Inferior parietal cortex (tissue), 1 donor: ENCODE measurements around the gene PLP1.
"Not testable (repeated sequence)": the region's sequence is repeated elsewhere in the genome, so short reads cannot be mapped to it uniquely, and the experiment has no call there.

Experiments
- DNase-seq: peaks from one replicate; pipeline ENCODE4 v3.0.0-alpha.2; 2016; ENCODE audit errors: extremely low spot score

PLP1 gene

DNA sequence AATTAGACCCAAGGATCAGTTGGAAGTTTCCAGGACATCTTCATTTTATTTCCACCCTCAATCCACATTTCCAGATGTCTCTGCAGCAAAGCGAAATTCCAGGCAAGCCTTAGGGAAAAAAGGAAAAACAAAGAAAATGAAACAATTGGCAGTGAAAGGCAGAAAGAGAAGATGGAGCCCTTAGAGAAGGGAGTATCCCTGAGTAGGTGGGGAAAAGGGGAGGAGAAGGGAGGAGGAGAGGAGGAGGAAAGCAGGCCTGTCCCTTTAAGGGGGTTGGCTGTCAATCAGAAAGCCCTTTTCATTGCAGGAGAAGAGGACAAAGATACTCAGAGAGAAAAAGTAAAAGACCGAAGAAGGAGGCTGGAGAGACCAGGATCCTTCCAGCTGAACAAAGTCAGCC lies at the start of gene PLP1:
TSS of gene PLP1 (plus strand) at position 295 of the 400 bp plus-strand sequence. CDS start 156 bp downstream, outside the sequence.
- peak; percentile 51 for DNase-seq

GRCh38 chrX:103727115-103727514 lies 49.5 kb upstream of the PLP1 start:
- no peak for DNase-seq

- DNase-seq = no peak
These were observed 47.6 kb upstream of the PLP1 start for GRCh38 chrX:103729015-103729414.

GRCh38 chrX:103730147-103730795 lies 46.4 kb upstream of the PLP1 start:
- DNase-seq = no peak

DNA sequence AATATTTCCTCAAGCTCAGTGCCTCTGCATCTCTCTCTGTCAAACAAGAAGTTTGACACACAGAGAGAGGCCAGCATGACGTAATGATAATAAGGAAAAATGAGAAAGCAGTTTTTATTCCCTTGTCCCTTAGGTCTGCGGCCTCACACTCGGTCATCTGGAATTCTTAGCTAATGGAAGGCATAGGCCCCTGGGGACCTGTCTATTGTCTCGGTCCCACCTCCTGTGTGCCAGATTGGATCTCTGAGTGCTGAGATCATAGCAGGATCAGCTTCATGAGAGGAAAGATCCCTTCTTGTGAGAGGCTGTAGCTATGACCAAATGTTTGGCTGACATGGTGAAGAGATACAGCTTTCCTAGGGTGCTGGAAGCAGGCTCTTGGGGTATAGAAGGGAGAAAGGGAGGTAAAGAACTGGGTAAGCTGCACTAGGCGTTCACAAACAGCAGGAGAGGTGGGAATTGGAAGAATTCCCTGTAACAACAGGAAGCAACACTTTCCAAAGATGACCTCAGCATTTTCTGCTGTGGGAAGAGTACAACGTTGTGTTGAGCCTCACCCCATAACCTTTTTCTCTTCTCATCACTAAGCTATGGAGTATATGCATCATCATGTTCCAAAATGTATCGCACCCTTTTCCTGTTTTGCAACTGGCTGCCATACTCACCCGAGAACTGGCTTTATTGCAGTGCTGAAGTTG lies 45.7 kb upstream of the PLP1 start:
- no peak for DNase-seq

DNA sequence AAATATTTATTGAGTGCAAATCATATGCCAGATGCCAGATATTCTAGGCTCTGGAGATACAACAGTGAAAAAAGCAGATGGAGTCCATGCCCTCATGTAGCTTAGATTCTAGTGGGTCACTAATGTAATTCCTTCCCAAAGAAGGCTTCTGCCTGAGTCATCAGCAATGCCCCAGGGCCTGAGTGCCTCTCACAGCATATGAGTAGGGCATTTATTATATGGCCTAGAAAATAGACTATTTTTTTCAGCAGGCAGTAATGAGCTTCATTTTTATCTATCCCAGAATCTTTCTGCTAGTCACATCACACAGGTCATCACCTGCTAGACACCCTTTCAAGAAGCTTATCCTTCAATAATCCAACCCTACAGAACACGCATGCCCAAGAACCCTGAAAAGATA lies 43.6 kb upstream of the PLP1 start:
- no peak for DNase-seq

DNA sequence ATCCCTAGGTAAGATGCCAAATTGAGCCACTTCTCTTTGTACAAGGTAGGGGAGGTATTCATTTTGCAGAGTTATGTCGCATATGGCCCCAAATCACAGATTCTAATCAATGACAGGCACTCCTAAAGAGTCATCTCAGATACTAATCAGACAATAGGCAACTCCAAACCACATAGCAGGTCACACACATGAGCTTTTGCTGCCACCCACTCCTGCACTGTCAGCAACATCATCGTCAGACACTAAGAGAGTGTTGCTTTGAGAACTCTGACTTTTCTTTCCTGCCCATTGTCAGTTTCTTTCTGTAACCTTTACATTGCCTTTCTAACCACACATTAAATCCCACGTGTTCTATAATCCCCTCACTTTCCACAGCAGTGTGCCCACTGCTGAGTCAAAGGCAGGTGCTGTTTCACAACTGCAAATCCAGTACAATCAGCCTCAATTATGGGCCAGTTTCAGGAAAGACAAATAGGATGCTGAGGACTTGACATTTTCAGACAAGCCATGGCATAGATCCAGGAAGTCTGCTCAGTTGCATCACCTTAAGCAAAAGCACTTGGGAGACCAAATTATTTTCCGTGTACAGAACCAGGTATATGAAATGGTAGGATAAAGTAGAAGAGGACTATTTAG lies 42.4 kb upstream of the PLP1 start:
- no peak for DNase-seq

DNA sequence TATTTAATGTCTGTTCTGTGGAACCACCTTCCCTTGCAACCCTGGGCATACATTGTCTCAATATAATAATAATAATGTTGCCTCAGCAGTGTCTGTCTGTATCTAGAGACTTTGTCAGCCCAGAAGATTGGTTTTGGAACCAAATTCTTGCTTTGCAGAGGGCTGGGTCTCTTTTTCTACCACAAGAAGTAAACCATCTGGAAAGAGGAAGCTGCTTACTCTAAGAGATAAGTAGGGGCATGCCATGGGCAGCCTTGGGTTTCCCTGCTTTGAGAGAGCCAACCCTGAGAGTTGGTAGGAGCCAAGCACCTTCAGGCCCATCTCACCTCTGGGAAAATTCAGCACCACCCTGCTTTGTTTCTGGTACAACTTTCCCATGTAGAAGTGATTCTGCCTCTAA lies 38.9 kb upstream of the PLP1 start:
- no peak for DNase-seq

GRCh38 chrX:103739421-103739820 lies 37.2 kb upstream of the PLP1 start:
- no peak for DNase-seq

- no peak for DNase-seq
These were observed 34.8 kb upstream of the PLP1 start for GRCh38 chrX:103741879-103742278.

GRCh38 chrX:103742339-103742738 lies 34.3 kb upstream of the PLP1 start:
- DNase-seq = no peak

DNA sequence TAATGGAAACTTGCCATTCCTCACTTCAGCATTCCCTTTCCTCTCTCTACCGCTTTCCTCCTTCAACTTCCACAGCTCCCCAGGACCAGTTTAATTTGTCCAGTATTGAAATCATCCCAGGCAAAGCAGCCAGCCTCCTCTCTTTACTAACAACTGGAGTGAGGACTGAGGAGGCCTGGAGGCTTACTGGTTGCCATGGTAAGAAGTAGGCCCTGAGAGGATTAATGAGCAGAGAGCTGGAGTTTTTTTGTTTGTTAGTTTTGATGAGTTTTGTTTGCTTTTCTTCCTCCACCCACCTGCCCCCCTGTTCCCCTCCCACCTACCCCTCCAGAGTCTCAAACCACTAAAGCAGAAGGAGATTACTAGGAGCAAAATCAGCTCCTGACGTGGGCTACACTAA lies 29.5 kb upstream of the PLP1 start:
- no peak for DNase-seq

GRCh38 chrX:103754401-103754800 lies 22.2 kb upstream of the PLP1 start:
- no peak for DNase-seq

DNA sequence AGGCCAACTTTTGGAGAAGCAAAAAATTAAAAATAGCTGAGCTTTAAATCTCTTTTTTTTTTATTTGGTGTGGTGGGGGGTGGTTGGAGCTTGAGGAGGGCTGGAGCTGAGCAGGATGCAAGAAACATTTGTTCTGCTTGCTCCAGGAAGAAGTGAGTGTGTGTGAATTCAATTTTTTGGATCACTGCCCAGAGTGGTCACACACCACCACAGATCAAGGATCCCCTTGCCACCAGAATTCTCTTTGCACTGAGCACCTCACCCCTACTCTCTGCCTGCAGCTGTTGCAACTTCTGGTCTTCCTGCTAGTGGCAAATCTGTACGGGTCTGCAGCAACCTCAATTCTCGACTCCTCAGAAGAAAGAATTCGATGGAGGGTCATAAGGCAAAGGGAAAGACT lies 19.9 kb upstream of the PLP1 start:
- no peak for DNase-seq

DNA sequence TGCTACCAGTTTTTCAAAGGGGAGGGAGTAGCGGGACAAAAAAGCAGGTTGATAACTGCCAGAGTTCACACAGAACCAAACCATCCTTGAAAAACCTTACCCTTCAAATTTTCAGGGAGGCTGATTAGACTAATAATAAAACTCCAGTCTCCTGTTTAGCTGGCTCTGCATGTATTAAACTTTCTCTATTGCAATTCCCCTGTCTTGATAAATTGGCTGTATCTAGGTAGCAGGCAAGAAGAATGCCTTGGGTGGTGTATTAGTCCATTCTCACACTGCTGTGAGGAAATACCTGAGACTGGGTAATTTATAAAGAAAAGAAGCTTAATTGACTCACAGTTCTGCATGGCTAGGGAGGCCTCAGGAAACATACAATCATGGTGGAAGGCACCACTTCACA lies 18.1 kb upstream of the PLP1 start:
- no peak for DNase-seq

DNA sequence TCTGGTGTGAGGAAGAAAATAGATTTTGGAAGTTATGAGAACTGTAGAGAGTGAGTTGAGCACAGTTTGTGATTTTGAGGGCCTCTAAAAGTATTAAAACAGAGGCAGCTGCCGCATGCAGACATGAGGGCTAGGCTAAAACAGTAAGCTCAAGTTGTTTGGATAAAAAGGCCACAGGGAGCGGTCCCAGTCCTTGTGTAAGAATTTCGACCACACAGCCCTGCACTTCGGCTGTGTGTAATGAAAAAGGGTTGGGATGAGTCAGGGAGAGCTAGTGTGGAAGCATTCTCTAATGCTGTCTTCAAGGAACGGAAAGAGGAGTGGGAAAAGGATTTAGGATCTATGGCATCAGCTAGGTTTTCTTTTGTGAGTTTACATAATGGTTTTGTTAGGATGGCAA lies 13.1 kb upstream of the PLP1 start:
- DNase-seq = not testable (repeated sequence)

- not testable (repeated sequence) for DNase-seq
These were observed 9.7 kb upstream of the PLP1 start for GRCh38 chrX:103766813-103767555.

DNA sequence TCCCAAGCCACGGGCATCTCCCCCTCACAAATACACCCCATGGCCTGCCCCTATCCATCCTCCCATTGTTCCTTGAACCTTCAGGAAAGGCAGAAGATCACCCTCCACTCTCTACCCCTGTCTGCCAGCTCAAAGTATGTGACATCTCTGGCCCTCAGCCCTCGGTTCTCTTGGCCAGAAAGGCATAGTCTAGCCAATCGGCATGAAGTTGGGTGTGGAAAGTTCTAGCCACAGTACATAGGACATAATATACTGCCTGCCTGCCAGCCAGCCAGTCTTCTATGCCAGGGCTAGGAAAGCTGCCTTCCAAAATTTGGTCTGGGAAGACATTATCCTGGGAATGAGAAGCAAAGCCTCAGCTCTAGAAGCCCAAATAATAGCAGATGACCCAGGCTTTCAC lies 3.2 kb upstream of the PLP1 start:
- DNase-seq = peak; percentile 29

- peak; percentile 65 for DNase-seq
These were observed 2.5 kb upstream of the PLP1 start for GRCh38 chrX:103774070-103774642.

DNA sequence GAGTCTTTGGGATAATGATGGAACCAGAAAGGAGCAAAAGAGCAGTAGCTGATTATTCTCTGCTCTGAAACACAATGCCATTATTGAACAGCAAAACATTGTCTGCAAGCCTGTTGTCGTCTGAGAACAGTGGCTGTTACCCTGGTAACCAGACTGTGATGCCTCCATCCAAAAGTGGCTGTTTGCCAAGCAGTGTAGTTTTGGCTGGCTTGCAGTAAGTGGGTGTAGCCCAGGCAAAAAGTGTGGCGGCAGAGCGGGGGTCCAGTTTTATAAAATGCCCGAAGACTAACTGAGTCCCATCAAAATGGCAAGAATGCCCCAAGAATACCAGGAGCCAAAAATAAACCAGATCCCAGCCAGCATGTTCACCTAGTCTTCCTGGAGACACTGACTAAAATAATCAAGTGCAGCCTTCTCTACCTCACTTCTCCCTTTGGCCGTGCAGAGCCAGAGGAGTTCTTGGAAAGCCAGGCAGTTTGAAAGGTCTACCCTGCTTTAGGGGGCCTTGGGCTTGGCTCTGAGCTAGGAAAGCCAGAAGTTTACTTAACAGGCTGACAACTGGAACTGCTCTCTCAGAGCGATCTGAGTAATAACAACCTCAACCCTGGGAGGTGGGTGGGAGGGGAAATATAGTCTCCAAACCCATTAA lies 2.6 kb downstream of the PLP1 start:
- peak; percentile 50 for DNase-seq

- peak; percentile 47 for DNase-seq
These were observed 3.9 kb downstream of the PLP1 start for GRCh38 chrX:103780336-103781061.
